Right renal cortex interstitium (tissue), 3 donors: ENCODE measurements around the gene CSNK1G2. TPM values are rescaled to one million over a fixed set of nuclear protein-coding genes. Genes with fewer than 3 reads are reported as not detected.

Experiments used
- DNase-seq, 3 donors: peaks; one replicate each; pipeline ENCODE4 v3.0.0-alpha.2; 2013; ENCODE audit warnings: low read depth in 3 of 3, low spot score in 2 of 3
- polyA plus RNA-seq, 3 donors: library from polyadenylated mRNA; unstranded; fragments of 120-200 nt; gene quantifications; one replicate each; pipeline ENCODE4 v1.2.1, GENCODE V29; 2013; ENCODE audit not compliant: insufficient read length in 3 of 3

The CSNK1G2 gene
- polyA plus RNA-seq, 3 donors: 46.7 to 53.9 (median 51.6) TPM

DNA sequence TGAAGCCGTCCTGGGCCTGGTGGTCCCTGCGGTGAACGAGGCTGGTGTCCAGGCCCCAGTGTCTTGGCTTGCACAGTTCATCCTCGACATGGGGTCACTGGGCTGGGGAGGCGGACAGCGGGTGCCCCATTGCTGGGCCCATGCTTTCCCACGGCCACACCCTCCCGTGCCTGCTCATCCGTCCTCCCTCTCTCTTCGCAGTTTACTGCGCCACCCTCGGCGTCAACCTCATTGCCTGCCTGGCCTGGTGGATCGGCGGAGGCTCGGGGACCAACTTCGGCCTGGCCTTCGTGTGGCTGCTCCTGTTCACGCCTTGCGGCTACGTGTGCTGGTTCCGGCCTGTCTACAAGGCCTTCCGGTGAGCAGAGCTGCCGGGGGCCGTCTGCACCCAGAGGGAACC lies 23.0 kb upstream of the CSNK1G2 start:
- DNase-seq: no peak

DNA sequence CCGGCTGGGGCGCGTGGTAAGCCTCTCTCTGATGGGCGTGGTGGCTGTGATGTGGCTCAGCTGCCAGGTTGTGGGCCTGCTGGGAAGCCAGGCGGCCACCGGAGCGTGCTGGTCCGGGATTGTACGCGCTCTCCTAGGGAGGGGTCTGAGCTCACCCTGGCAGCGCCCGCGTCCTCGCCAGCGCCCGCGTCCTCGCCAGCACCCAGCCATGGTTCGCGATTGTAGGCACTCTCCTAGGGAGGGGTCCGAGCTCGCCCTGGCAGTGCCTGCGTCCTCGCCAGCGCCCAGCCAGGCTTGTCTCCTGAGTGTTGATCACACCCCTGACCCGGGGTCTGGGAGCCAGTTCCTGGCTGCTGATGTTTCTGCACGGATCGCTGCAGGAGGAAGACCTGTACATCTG lies 22.0 kb upstream of the CSNK1G2 start:
- DNase-seq: no peak

DNA sequence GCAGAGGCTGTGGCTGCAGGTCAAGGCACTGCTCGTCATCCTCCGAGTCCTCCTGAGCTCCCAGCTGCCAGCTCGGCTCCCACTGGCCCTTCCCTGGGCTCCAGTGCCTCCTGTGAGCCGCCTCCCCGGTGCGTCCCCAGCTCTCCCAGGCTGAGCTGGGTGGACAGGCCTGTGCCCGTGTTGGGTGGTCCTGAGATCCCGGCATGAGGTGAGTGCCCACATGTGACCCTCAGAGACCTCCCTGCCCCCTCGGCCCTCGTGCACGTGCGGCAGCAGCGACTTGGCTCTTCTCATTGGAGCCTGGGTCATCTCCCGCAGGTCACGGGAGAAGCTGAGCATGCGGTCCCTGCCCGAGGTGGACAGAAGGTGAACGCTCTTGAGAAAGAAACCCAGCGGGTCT lies 20.3 kb upstream of the CSNK1G2 start:
- no peak for DNase-seq

DNA sequence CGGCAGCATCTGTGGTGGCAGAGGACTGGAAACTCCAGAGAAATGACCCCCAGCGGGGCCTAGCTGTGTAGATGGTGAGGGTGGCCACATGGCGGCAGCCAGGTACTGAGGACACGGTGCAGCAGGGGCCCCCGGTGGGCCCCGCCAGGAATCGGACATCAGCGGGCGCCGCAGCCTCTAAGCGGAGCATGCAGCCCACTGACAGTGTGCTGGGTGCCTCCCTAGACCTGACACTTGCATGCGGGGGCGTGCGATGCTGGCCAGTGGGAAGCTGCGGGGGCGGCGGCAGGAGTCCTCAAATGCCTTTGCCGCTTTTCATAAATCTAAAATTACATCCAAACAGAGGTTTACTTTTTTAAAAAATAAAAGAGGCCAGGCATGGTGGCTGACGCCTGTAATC lies 19.6 kb upstream of the CSNK1G2 start:
- DNase-seq: no peak

DNA sequence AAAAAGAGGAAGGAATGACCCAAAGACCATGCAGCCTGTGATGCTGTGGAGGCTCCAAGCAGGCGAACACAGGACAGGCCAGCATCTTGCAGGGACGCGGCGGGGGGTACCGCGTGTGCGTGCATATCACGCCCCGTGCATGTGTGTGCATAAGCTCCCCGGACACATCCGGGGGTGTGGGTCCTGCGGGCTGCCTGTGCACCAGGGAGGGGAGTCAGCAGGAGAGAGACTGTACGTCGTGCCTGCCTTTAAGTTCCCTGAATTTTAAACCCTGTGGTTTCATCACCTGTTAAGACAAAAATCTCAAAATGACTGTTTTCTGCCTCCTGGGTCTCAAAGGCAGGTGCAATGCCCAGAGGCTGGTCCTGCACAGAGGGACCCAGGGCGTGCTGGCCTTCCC lies 19.1 kb upstream of the CSNK1G2 start:
- no peak for DNase-seq

DNA sequence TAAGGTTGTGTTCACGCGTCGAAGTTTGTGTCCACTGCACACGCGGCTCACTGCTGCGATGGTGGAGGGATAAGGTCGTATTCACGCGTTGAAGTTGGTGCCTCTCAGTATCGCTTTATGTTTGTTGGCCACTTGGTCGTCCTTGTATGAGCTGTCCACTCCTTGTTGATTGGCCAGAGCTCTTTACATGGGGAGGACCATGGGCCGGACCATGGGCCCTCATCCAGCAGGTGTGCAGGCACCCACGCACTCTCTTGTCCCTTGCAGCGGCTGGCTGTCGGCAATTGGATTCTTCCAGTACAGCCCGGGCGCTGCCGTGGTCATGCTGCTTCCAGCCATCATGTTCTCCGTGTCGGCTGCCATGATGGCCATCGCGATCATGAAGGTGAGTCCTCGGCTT lies 18.2 kb upstream of the CSNK1G2 start:
- DNase-seq: no peak

DNA sequence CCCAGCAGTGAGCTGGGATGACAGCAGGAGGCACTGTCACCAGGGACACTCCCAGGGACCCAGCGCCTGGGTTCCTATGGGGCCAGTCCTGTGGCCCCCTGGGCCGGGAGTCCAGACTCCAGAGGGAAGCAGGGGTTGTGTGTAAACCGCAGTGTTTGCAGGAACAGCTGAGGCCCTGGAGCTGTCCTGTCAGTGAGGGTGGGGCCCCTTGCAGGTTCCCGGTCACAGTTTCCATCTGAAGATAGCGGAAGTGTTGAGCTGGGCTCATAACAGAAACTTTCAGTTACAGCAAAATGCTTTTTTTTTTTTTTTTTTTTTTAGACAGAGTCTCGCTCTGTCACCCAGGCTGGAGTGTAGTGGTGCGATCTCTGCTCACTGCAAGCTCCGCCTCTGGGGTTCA lies 17.7 kb upstream of the CSNK1G2 start:
- no peak for DNase-seq

DNA sequence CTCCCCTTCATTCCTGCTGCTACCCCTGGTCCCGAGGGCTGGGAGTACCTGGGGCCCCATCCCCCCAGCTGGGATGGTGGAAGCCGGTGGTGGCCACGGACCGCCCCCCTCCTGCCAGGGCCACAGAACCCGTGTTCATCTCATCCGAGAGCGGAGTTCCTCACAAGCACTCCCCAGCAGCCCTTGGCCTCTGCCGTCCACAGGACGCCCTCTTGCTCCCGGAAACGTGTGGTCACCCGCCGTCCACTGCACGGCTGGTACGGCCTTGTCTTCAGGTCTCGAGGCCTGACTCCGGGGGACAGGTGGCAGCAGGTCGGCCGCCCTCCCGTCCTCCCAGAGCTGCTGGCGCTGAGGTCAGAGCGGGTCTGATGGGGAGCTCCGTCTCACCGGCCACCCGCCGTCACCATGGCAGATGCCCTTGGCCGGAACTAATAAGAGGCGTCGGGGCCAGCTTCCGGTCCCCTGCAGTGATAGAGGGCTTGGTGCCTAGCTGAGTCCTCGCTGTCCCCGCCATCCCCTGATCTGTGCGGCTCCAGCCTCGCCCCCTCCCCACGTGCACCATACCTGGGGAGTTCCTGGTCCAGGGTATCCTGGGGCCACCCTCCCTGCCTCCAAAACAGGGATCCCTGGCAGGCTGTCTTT lies 16.5 kb upstream of the CSNK1G2 start:
- no peak for DNase-seq

DNA sequence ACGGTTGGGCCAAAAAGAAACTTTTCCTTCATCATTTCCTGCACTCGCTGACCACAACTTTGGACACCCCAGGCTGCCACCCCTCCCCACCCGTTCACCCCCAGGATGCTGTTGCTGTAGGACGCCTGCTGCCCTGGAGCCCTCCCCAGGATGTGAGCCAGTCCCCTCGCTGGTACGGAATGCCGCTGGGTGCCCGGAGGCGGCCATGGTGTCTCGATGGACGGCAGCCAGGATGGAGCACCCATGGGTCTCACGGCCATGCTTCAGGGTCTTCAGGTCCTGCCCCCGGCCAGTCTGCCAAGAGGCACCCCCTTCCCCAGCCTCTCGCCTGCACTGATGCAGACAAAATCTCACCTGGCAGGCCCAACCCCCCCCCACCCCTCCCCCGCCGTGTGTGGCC lies 15.4 kb upstream of the CSNK1G2 start:
- DNase-seq: no peak

DNA sequence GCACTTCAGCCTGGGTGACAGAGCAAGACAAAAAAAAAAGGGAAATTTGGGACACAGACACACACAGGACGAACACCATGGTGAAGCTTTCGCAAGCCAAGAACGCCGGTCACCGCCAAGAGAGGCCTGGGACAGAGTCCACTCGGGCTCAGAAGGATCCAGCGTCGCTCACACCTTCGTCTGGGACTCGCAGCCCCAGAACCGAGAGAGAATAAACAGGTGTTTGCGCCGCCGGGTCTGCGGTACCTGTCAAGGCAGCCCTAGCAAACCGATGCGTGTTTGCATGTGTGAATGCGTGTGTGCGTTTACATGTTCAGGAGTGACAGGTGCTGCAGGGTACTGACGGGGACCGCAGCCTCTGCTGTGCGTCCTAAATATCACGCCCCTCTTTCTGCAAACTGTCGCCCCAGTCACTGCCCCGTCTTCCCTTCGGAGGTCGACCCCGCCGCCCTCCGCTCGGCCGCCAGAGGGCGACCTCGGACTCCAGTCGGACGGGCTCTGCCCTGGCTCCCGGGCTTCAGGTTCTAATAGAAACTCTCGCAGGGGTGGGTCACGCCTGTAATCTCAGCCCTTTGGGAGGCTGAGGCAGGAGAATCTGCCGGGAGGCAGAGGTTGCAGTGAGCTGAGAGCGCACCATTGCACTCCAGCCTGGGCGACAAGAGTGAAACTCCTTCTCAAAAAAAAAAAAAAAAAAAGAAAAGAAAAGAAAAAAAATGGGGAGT lies 11.8 kb upstream of the CSNK1G2 start:
- no peak for DNase-seq

DNA sequence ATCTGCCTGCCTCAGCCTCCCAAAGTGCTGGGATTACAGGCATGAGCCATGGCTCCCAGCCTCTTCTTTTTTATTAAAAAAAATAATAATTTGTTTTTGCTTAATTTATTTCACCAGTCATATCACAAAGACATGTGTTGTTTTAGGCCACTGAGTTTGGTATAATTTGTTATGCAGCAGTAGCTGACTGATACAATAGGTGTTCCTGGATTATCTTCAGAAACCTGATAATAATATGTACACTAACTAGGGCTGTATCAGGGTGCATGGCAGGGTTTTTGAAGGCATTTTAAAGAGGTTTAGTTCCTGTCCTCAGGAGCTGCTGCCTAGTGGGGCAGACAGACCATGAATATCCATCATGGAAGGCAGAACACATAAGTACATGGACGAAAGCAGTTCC lies 9.5 kb upstream of the CSNK1G2 start:
- DNase-seq: no peak

DNA sequence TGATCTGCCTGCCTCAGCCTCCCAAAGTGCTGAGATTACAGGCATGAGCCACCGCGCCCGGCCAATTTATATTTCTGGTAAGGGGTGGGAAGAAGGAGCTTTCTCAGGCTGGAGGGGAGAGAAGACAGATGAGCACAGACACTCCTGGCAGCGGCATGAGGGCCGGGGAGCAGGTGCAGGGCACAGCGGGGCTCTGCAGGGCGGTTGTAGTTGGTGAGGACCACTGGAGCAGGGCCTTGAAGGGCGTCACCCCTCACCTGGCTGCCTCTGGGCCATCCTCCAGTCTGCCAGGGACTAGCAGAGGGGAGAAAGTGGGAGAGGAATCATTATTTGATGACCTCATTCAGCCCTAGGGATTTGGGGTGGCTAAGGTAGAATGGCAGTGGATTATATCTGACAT lies 8.6 kb upstream of the CSNK1G2 start:
- no peak for DNase-seq

DNA sequence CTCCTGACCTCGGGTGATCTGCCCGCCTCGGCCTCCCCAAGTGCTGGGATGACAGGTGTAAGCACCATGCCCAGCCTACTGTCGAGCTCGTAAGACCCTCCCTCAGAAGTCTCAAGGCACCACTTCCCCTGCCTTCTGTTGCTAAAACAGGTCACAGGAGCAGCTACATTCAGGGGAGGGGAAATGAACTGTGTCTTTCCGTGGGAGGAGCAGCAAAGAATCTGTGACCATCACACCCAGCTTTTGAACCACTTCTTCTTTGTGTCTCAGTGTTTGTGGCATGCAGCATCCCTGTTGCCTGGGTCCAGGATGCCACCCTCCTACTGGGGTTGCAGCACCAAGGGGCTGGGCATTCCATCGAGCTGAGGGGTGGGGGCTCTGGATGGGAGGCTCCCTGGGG lies 7.7 kb upstream of the CSNK1G2 start:
- DNase-seq: no peak

DNA sequence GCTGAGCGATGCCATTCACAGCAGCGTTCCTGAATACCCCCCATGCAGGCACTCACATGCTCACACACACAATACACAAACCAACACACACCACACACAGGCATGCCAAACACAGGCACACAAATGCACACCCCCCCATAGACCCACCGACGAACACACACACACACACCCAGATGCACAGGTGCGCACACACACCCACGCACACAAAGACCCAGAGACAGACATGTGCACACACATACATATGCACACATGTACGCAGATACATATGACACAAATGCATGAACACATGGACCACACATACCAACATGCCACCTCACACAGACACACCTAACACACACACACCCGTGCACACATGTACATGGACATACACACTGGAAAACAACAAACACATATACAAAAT lies 7.0 kb upstream of the CSNK1G2 start:
- DNase-seq: no peak

DNA sequence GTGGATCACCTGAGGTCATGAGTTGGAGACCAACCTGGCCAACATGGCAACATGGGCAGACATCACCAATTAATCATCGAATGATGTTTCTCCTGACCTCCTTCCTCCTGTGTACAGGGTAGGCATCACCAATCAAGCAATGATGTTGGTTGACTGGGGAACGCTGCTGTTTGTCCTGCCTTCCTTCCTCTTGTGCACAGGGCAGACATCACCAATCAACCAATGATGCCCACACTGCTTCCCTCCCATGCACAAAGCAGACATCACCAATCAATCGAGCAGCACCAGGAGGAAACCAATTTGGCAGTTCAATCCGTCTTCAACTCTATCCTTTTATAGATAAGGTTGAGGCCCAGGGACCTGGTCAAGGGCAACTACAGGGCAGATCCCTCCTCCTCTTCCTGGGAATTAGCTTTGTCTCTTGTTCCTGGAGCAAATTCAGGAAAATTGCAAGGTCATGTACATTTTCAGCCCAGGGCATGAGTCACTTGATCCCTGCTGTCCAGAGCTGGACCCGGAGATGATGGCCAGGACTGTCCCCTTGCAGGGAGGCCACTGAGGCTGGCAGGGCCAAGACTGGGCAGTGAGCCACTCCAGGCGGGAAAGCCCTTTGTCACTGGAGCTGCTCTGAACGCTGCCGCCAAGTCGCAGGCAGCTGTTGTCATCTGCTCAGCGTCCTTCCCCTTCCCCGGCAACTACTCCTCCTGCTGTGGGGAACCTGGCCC lies 5.3 kb upstream of the CSNK1G2 start:
- DNase-seq: no peak

DNA sequence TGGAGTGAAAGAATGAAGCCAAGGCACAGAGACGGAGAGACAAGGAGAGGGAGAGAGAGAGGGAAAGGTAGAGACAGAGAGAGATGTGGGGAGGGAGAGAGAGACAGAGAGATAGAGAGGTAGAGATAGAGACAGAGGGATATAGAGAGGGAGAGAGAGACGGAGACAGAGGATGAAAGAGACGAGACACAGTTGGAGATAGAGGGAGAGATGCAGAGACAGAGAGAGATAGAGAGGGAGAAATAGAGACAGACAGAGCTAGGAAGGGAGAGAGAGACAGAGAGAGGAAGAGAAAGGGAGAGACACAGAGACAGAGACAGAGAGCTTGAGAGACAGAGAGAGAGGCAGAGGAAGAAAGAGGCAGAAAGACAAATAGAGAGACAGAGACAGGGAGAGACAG lies 4.5 kb upstream of the CSNK1G2 start:
- DNase-seq: no peak

DNA sequence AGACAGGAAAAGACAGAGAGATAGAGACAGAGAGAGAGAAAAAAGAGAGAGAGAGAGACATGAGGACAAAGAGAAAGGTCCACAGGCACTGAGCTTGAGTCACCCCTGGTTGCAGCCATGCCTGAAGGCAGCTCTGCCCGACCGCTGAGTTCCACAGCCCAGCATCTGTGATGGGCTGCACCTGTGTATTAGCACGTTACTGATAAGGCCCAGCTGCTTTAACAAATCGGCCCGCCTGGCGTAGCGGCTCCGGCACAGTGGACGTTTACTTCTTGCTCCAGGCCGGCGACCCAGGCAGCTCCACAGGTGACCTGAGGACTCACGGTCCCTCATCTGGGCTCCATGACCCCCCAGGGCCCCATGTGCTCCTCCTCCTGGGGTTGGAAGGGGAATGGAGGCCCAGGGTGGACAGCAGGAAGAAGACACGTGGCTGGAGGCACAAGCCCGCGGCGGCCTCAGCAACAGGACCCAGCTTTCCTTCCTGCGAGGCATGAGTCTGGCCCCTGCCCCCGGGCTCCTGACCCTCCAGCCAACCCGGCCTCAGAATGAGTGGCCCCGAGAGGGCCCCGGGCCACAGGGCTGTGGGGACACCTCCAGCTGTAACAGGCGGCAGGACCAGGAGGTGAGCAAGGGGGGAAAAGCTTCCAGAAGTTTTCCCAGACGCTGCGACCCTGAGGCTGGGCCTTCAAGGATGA lies 3.9 kb upstream of the CSNK1G2 start:
- DNase-seq: no peak

DNA sequence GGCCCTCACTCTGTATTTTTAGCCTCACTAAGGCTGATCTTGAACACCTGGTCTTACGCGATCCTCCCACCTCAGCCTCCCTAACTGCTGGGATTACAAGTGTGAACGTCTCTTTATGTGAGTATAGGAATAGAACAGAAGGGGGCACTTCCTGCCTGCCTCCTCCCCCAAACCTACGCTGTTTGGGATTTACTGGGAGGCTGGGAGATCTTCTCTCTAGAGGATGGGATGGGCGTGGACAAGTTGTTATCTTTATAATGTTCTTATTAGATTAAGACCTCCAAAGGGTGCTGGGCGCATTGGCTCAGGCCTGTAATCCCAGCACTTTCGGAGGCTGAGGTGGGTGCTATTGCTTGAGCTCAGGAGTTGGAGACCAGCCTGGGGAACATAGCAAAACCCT lies 2.9 kb upstream of the CSNK1G2 start:
- DNase-seq: no peak

DNA sequence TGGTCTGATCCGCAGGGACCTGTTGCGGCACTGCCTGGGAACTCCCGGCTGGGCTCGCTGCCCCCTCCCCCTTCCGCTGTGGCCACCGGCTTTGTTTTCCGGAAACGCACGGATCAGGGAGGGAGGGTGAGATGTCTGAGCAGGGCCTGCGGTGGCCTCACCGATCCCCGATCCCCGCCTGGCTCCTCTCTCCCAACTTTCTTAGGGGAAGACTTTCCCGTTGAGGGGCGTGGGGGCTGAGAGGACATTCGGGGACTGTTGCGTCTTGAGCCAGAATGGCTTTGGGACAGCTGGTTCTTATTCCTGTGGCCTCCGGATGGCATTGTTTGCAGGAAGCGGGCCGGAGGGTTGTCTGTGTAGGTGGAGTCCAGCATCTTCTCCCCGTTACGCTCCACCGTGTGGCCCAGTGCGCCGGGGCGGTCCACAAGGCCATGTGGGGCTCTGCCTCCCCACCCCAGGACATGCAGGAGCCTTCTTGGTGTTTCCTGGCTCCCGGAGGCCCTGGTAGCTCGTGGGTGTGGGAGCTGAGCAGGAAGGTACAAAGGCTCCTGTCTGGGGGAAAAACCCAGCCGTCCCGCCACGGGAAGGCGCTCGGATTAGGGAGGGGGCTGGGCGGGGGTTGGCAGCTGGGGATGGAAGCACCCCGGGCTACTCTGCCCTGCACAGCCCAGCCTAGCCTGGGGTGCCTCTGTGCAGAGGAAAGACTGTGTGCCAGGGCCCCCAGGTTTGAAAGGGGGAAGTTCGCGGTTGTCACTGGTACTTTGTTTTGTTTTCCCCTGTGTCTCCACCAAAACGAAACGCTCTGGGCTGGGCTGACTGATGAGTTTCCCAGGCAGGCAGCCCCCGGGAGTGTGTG lies 1.3 kb downstream of the CSNK1G2 start:
- peak in 1 of 3 donors; percentile 64 for DNase-seq

DNA sequence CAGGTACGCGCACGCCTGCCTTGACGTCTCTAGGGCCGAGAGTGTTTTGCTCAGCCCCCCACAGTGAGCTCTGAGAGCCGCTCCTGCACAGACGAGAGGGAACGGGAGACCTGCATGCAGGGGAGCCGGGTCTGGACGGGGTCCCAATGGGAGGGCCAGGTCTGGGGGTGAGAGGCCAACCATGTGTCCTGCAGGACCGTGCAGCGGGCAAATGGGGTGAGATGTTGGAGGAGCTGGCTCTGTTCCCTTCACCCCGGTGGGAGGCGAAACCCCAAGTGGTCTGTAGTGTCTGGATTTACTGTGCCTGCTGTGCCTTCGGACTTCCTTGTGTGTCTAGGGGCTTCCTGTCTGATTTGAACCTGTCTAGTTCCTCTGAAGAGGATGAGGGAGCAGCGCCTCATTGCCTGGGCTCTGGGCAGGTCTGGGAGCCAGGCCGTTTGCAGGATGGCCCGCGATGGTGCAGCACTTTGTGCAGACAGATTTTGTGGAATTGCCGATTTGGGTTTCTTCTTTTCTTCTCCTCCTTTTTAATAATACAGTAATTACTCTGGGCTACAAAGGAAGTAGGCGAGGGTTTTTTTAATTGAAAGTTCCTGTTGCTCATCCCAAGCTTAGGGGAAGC lies 2.1 kb downstream of the CSNK1G2 start:
- DNase-seq: no peak
